ENCODE data around the gene FETUB.

DNA sequence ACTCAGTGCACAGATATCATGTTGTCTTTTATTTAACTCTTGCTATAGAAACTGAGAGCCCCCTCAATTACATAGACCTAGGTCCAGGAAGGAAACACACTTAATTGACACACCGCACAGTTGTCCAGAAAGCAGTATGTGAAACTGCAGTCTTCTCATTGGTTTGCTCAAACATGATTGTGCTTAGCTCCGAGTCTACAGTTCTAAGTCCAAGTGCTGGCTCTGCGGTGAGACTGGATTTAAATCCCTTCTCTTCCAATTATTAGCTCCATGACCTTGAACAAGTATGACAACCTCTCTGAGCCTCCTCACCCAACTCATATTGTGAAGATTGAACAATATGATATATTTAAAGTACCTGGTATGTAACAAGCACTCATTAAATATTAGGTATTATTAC lies 46.3 kb upstream of the FETUB start:
- TF ChIP-seq, protein P1, sequence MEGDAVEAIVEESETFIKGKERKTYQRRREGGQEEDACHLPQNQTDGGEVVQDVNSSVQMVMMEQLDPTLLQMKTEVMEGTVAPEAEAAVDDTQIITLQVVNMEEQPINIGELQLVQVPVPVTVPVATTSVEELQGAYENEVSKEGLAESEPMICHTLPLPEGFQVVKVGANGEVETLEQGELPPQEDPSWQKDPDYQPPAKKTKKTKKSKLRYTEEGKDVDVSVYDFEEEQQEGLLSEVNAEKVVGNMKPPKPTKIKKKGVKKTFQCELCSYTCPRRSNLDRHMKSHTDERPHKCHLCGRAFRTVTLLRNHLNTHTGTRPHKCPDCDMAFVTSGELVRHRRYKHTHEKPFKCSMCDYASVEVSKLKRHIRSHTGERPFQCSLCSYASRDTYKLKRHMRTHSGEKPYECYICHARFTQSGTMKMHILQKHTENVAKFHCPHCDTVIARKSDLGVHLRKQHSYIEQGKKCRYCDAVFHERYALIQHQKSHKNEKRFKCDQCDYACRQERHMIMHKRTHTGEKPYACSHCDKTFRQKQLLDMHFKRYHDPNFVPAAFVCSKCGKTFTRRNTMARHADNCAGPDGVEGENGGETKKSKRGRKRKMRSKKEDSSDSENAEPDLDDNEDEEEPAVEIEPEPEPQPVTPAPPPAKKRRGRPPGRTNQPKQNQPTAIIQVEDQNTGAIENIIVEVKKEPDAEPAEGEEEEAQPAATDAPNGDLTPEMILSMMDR (IDR thresholded peaks at IDR 0.05 in 4 of 5, conservative IDR thresholded peaks at IDR 0.05 in 1 of 5): no peak
- TF ChIP-seq POLR2A (IDR thresholded peaks at IDR 0.05): no peak
